Measurements from ENCODE around the gene ACOT11.
"Not testable (repeated sequence)": the region's sequence is repeated elsewhere in the genome, so short reads cannot be mapped to it uniquely, and the experiment has no call there.

Gene ACOT11

DNA sequence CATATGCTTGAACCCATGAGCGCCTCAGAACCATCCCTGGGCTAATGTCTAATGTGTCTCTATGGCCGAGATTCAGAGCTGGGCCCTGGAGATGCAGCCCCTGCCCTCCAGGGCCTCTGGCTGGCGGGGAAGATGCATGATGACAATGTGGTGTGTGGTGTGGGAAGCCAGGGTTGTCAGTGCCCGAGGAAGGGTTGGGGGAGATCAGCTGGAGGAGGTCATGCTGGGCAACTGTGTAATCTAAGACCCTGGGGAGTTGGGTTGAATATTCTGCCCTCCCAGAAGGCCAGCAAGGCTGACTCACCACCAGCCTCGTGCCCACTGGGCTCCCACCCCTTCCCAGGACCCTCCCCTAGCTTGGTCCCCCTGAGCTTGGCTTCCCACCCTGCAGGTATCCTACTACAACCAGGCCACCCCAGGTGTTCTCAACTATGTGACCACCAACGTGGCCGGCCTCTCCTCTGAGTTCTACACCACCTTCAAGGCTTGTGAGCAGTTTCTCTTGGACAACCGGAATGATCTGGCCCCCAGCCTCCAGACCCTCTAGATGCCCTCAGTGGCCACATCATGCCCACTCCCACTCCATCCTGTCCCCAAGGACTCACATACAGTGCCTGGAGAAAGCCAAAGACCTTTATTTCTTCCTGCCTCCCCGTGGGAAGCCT, 60.7 kb downstream of the ACOT11 start:
- DNase-seq (ENCODE audit: low read depth in 2 of 2) = no peak

DNA sequence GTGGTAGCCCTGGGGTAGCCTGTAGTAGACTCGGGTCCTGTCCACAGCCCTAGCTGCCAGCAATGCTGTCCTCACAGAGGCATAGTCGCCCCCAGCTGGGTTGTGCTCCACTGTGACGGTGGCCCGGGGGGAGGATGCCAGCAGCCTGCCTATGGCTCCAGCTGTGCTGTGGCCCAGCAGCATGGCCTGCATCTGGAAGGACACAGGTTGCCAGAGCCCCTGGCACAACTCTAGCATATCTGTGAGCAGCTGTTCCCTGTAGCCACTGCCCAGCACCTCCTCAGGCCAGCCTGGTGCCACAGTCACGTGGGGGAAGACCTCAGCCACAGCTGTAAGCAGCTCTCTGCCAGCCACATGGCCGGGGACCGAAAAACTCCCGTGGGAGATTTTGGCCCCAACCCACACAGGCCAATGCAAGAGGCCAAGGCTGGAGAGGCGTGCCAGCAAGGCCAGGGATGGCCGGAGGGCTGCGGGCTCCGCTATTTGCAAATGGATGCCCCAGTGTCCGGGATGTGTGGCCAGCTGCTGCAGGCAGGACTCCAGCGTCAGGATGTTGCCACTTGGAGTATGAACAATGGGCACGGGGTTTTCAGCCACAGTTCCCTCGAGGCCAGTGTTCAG, 61.4 kb downstream of the ACOT11 start:
- DNase-seq (ENCODE audit: low read depth in 2 of 2) = no peak

DNA sequence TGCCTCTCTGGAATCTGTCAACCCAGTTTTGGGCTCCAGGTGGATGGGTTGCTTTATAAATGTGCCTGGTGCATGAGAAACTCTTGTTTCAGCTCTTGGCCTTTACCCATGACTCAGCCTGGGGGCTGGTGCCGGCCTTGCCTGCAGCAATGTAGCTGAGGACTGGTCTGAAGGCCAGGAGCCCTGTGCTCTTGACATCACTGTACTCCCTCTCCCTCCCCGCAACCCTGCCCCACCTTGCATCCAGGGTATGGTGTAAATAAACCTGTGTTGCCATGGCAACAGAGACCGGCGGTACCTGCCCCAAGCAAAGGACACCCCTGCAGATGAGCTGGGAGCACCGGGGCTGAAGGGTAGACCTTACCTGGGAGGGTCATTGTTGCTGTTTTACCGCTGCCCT, 62.0 kb downstream of the ACOT11 start:
- DNase-seq (ENCODE audit: low read depth in 2 of 2) = no peak

DNA sequence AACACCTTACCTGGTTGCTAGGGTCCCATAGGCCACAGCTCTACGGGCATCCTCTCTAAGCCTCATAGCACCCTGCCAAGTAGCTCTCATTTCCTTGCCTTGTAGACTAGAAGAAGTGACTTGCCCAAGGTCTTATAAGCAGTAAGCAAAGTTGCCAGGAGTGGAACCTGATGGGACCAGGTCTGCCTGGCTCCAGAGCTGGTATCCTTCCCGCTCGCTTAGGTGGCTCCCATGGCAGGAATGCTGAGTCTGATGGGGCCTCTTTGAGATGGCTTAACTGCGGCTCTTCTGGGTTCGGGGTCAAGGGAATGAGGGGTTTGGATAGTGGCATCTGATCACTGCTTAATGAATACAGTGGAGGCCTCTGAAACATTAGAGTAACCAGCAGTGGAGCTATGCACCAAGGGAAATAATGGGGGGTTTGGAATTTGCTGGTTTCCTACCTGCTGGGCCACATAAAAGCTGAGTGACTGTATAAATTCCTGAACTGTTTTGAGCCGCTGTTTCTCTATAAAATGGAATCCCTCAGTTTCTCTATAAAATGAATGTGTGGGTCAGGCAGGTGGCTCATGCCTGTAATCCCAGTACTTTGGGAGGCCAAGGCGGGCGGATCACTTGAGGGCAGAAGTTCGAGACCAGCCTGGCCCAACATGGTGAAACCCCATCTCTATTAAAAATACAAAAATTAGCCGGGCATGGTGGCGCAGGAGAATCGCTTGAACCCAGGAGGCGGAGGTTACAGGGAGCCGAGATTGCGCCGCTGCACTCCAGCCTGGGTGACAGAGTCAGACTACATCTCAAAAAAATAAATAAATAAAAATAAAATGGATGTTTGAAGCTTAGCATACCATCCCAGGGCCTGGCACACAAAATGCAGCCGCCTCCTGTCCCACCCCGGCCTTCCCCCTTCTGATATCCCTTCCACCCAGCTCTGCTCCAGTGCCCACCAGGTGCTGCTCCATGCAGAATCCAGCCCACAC, 62.9 kb downstream of the ACOT11 start:
- DNase-seq (ENCODE audit: low read depth in 2 of 2) = no peak

DNA sequence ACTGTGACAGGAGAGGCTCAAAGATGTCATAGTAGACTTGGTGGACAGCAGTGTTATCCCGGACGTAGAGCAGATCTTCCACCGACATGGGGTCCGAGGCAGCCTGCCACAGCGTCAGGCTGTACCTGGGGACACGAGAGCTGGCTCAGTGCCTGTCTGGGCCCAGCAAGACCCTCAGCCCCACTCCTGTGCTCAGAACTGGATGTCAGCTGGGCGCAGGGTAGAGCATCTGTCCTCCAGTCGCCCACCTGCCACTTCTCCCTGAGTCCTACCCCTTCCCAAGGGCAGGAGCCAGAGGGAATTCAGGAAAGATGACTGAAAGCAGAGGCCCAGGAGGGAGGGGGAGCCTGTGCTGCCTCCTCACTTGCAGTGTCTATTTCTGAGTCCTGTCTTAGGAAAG, 63.6 kb downstream of the ACOT11 start:
- DNase-seq (ENCODE audit: low read depth in 2 of 2) = no peak

DNA sequence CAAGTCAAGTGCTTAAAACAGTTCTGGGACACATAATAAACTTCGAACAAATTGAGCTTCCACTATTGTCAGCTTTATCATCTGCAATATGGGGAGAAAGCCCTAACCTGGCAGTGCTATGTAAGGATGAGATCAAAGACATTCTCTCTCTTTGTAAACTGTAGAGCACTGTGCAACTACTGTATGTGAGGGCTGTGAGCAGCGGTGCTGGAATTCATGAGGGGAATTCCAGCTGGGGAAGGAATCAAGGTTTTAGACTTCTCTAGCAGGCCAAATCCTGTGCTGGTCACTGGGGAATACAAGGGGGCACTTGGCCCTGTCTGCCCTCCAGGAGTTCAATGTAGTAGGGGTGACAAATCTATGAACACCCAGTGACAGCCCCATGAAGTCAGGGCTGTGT, 66.0 kb downstream of the ACOT11 start:
- DNase-seq (ENCODE audit: low read depth in 2 of 2) = no peak

DNA sequence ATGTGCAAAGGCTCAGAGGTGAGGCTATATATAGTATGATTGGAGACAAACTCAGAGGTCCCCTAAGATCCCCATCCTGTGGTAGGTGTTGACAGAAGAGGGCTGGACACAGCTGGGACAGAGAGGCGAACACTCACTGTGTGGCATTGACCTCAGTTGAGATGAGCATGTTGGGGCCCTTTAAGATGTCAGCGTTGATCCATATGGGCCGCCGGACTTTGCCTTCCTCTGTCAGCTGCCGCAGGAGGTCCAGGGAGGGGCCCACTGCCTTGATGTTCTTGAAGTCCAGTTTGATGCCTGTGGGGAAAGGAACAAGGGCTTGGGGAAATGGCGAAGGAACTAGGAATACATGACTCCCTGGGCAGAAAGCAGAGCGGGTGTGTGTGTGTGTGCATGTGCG, 66.5 kb downstream of the ACOT11 start:
- DNase-seq (ENCODE audit: low read depth in 2 of 2) = no peak

DNA sequence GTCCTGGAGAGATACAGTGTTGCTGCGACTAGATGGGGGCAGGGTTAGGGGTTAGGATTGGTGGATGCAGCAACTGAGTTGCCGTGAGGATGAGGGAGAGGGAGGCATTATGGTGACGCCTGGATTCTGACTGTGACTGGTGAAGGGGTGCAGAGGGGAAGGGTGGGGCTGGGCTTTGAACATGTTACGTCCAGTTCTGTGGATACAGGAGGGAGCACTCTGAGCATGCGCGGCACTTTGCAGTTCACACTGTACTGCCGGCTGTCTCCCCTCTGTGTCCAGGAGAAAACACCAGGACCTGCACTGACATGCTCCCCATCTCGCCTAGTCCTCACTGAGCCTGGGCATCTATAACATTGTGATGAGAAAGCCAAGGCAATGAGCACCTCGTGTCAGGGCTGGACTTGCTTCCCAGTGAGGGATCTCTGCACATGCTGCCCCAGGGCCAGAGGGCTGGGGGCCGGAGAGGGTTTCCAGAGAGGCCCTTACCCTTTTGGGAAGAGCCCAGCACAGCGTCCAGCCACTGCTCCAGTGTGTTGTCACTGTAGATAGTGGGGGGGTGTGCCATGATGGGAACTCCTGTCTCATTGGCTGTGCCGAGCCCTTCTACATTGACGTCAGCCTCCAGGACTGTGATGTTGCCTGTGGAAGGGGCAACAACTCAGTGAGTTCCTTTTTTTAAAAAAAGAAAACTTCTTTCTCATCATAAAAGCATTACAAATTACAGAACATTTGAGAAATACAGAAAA, 67.7 kb downstream of the ACOT11 start:
- no peak for DNase-seq (ENCODE audit: low read depth in 2 of 2)

DNA sequence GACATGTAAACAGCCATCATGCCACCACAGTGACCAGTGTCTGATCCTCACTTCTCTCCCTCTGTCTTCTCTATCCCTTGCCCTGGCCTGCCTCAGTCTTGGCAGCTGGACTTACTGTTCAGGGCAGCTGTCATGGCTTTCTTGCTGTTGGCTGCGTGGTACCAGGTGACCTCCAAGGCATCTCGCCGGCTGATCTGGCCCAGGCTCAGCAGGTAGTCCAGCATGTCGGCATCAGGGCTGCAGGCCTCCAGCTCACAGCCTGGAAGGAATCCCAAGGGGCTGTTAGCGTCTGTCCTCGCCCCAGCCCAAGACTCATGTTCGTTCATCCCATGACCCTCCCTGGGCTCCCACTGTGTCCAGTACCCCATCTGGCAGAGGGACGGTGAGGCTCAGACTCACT, 71.7 kb downstream of the ACOT11 start:
- no peak for DNase-seq (ENCODE audit: low read depth in 2 of 2)

DNA sequence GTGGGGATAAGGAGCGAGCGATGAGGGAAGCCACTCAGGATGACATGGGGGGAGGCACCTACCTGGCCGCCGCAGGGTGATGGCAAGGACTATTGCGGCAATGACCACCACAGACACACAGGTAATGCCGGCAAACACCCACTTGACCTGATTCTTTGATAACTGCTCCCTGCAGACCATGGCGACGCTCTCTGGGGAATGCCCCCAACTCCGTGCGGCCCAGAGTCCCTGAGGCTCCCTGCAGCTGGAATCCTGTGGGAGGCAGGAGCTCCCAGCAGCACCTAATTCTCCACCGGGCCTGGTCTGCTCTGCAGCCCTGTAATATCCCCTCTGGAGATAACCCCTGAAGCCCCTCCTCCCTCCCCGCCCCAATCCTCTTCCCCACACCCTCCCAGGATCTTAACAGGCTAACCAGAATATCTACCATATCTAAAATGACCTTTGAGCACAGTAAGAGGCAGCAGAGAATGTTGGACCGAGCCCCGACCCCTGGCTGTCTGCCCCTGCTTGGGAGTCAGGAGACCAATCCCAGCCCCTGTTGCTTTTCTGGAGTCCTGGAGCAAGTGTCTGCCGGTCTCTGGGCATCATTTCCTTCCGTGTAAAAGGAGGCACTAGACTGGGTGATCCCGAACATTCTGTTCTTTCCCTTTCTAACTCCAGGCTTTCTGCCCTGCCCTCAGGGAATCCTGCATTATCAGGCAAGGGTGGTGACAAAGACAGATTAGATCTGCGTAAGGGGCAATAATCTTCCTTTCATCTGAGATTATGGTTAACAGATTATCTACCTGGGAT, 75.4 kb downstream of the ACOT11 start, which contains the start of gene FAM151A:
Gene FAM151A, minus strand, starts transcription at position 310 of the 792 bp plus-strand sequence. Its CDS starts 130 bp downstream, at position 180.
- no peak for DNase-seq (ENCODE audit: low read depth in 2 of 2)

DNA sequence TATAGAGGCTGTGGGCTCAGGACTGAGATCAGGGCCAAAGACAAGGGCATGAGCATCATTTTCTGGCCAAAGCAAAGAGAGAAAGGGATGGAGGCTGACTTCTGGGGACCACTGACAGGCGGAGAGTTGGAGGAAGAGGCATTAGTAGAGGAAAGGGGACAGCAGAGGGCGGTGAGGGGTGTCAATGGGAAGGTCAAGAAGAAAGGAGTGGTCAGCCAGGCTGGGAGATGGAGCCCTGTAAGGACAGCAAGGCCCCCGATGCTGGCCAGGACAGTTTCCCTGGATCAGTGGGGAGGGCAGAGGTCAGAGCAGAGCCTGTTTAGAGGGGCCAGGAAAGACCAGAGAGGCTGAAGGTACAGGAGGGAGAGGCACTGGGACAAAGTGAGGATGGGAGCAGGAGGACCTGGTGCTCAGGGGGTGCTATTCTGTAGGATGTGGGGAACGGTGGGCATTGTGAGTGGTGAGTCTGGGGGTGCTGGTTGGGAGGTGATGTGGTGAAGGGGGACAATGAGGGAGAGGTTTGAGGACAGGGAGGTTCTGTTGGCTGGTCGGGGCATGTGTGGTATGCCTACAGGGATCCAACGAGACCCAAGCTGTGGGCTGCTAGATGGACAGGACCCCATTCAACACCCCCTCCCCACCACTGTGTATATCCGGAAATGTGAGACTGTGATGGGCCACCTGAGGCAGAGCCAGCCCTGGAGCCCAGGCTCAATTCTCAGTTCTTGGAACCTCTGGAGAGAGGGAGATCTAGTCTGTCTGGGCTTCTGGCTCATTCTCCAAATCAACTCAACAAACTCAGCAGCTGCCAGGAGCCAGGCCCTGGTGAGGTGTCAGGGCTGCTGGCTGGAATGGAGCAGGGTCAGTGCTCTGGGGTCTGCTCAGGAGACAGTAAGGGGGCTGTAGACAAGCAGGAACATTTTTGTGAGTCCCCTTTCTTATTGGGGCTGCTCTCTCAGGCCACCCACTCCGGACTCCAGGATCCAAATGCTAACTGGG, 76.7 kb downstream of the ACOT11 start:
- no peak for DNase-seq (ENCODE audit: low read depth in 2 of 2)

DNA sequence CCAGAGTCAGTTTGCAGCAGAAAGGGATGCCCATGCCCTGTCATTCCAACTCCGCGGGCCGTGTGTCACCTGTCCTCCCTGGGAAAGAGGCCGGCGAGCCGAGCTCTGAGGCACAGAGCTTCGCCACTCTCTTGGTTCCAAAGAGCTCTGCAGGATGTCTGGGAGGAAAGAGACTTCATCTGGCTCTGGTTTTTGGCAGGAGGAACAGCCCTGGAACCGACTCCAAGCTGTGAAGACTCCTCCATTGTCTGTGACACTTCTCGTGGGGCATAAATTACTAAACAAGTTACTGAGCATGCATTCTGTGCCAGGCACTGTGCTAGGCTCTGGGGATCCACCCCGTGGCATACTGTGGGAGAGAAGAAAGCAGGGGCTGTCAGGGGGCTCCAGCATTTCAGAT, 79.2 kb downstream of the ACOT11 start:
- DNase-seq (ENCODE audit: low read depth in 2 of 2) = no peak

DNA sequence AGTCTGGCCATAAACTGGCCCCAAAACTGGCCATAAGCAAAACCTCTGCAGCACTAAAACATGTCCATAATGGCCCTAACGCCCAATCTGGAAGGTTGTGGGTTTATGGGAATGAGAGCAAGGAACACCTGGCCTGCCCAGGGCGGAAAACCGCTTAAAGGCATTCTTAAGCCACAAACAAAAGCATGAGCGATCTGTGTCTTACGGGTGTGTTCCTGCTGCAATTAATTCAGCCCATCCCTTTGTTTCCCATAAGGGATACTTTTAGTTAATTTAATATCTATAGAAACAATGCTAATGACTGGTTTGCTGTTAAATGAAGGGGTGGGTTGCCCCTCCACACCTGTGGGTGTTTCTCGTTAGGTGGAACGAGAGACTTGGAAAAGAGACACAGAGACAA, 87.8 kb downstream of the ACOT11 start:
- DNase-seq (ENCODE audit: low read depth in 2 of 2) = not testable (repeated sequence)

DNA sequence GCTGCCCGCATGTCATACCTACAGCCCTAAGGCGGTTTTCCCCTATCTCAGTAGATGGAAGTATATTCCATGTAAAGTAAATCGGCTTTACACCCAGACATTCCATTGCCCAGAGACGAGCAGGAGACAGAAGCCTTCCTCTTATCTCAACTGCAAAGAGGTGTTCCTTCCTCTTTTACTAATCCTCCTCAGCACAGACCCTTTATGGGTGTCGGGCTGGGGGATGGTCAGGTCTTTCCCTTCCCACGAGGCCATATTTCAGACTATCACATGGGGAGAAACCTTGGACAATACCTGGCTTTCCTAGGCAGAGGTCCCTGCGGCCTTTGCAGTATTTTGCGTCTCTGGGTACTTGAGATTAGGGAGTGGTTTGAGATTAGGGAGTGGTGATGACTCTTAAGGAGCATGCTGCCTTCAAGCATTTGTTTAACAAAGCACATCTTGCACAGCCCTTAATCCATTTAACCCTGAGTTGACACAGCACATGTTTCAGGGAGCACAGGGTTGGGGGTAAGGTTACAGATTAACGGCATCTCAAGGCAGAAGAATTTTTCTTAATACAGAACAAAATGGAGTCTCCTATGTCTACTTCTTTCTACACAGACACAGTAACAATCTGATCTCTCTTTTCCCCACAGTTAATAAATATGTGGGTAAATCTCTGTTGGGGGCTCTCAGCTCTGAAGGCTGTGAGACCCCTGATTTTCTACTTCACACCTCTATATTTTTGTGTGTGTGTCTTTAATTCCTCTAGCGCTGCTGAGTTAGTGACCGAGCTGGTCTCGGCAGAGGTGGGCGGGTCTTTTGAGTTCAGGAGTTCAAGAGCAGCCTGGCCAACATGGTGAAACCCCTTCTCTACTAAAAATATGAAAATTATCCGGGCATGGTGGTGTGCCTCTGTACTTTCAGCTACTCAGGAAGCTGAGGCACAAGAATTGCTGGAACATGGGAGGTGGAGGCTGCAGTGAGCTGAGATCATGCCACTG, 88.7 kb downstream of the ACOT11 start:
- DNase-seq (ENCODE audit: low read depth in 2 of 2) = not testable (repeated sequence)

DNA sequence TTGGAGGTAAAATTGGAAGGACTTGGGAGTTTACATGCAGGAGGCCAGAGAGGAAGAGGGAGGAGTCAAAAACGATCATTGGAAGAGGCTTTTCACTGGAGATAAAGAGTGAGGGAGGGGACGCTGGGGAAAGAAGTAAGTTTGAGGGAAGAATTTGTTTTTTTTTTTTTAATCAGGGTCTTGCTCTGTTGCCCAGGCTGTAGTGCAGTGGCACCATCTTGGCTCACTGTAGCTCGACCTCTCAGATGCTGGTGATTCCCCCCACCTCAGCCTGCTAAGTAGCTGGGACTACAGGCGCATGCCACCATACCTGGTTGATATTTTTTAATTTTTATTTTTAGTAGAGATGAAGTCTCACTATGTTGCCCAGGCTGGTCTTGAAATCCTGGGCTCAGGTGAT, 92.3 kb downstream of the ACOT11 start:
- DNase-seq (ENCODE audit: low read depth in 2 of 2) = no peak

DNA sequence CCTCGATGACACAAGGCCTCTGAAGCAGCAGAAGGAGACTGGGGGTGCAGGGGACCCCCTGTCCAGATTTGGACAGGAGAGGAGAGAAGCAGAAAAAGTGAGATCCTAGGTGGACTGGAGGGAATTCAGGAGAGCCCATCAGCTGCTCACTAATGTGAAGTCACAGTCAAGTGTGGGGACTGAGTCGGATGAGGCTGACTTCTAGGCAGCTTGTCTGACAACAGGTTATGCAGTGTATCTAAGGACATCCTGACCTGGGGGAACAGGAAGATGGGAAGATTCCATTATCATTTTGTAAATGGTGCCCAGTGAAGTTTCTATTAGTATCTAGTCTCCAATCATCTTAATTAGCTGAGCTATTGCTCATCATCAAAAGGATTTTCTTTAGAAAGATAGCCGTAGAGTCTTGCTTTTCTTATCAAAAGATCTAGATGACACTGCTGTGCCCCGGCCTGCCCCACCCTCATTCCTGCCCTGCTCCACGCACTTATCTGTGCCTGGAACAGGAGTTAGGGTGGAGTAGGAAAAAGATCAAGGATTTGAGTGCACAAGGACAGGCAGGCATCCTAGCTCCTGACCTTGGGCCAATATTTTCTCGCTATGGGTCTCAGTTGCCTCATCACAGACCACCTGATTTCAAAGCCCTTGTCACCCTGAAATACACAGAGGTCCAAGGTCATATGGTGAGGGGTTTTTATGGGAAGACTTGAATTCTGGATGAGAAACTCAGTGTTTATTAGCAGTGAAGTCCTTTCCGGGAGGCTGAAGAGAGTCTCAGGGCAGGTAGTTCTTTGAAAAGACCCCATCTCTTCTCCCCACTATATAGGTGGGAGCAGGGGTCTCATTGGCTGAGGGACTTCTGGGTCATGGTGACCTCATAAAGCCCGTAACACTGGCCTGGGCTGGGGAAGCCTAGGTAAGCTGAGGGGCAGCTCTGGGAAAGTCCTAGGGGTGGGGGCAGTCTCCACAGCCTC, 93.1 kb downstream of the ACOT11 start, which contains the start of gene MROH7:
Gene MROH7, plus strand, starts transcription at position 924 of the 974 bp plus-strand sequence. CDS start 11,141 bp downstream, outside the sequence.
- no peak for DNase-seq (ENCODE audit: low read depth in 2 of 2)

DNA sequence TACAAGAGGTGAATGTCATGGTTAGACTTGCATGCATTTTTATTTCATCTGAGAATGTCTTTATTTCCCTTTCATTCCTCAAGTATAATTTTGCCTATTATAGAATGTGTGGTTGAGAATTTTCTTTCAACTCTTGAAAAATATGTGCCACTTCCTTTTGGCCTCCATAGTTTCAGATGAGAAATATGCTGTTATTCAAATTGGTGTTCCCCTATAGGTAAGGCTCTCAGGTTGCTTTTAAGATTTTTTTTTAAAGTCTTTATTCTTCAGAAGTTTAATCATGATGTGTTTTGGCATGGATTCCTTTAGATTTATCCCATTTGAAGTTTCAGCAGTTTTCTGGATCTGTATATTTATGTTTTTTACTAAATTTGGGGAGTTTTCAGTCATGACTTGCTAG, 95.7 kb downstream of the ACOT11 start:
- no peak for DNase-seq (ENCODE audit: low read depth in 2 of 2)

Data from stimulated activated CD4-positive, alpha-beta T cell treated with anti-CD3 and anti-CD28 coated beads, Interleukin-1b, Interleukin-23, amount 100 ng/mL, for 4 hours (primary cell).